Measurements from ENCODE around the gene KRT74.

Gene KRT74

GRCh38 chr12:52573743-52574142, at the start of gene KRT74:
Gene KRT74 (minus strand): TSS chr12:52573843. CDS start chr12:52573777, 66 bp downstream.
- no peak for DNase-seq

- DNase-seq: no peak
Measured at GRCh38 chr12:52622349-52622748, 48.7 kb upstream of the KRT74 start.

GRCh38 chr12:52618866-52619265, 45.2 kb upstream of the KRT74 start:
- no peak for DNase-seq

DNA sequence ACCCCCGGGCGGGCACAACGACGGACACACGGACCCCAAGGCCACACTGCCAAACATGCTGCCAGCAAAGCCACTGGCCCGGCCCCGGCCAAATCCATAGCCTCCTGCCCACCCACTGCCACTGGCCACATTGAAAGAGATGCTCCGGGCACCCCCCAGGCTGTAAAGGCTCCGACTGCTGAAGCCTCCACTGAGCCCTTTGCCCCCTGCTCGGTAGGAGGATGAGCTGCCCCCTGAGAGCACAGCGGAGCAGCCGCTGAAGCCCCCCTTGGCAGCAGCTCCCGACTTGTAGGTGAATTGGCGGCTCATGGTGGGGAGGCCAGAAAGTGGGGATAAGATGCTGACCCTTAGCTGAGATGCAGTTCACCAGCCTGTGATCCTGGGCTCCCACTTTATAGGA, 44.6 kb upstream of the KRT74 start, which contains the start of gene KRT73:
Gene KRT73, minus strand, starts transcription at position 344 of the 400 bp plus-strand sequence. Its CDS starts 35 bp downstream, at position 309.
- DNase-seq: no peak

DNA sequence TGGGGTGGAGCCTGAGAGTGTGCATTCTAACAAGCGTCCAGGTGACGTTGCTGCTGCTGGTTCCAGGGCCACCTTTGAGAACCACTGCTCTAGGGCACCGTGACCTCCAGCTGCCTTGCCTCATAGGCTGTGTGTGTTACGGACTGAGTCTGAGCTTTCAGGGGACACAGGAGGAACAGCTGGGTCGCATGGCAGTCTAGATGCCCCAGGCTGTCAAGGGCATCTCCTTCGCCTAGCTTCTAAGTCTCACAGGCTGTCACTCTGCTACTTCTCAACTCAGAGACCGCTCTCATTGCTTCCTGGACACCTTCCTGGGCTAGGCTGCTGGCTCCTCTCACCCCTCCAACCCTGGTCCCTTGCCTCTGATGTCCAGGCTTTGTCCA, 43.8 kb upstream of the KRT74 start:
- DNase-seq: no peak

GRCh38 chr12:52616680-52617402, 43.2 kb upstream of the KRT74 start:
- DNase-seq: no peak

- DNase-seq: no peak
Measured at GRCh38 chr12:52615912-52616311, 42.3 kb upstream of the KRT74 start.

DNA sequence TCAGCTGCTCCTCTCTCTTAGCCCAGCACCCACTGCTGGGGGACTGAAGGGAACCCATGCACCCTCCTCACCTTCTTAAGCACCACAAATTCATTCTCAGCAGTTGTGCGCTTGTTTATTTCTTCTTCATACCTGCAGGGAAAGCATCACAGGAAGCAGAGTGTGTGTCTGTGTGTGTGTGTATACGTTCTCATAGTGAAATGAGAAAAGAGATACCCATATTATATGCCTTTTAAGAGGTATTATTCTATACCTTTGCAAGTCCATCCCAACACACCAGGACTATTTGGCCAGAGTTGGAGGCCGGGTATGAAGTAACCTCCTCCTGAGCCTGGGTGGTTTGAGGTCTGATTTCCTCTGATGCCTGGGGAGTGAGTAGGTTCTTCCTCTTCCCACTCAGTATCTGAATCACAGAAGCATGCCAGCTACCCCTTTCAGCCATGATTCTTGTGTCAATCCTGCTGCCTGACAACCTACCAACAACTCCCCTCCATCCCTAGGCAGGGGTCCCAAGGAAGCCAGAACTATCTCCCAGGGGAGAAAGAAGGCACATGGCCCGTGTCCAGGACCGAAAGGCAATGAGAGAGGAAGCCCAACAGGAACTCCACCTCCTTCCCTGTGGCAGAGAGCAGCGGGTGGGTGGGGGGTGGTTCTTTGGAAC, 41.7 kb upstream of the KRT74 start:
- peak; percentile 36 for DNase-seq

- DNase-seq: no peak
Measured at GRCh38 chr12:52614381-52615207, 41.0 kb upstream of the KRT74 start.

GRCh38 chr12:52613384-52614030, 39.9 kb upstream of the KRT74 start:
- no peak for DNase-seq

DNA sequence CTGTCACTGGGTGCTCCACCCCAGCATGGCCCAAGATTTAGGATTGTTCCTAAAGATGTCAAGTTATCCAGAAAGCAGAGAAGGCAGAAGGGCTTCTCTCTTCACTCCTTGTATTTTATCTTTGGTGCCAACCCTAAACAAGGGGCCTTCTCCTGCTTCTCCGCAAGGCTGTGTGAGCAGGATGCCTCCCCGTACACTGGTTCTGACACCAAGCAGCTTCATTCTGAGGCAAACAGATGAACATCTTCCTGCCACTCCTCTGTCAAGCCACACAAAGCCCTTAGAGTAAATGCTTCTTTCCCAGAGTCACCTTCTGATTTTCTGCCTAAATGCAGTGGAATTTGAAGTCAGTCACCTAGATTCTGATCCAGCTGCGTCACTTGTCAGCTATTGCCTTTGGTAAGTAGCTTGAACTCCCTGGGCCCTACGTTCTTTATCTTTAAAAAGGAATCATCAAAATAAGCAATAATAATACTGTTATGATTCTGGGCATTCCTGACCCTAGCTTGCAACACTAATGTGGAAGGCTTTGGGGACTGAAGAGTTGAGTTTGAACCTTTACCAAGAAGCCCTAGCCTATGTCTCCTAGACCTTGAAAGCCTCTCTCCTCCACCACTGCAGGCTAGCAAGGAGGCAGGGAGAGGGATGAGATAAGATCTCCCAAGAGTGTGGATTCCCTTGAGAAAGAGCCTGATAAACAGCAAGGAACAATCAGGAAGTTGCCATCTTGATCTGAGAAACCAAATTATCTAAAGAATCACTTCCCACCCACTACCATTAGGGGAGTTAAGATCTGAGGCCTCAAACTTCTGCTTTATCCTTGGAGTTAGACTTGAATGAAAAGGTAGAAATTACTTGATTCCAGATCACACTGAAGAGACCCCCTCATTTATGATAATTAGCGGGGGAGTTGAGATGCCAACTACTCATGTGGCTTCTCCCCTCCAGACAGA, 39.1 kb upstream of the KRT74 start:
- no peak for DNase-seq

GRCh38 chr12:52611080-52611468, 37.4 kb upstream of the KRT74 start:
- DNase-seq: no peak

DNA sequence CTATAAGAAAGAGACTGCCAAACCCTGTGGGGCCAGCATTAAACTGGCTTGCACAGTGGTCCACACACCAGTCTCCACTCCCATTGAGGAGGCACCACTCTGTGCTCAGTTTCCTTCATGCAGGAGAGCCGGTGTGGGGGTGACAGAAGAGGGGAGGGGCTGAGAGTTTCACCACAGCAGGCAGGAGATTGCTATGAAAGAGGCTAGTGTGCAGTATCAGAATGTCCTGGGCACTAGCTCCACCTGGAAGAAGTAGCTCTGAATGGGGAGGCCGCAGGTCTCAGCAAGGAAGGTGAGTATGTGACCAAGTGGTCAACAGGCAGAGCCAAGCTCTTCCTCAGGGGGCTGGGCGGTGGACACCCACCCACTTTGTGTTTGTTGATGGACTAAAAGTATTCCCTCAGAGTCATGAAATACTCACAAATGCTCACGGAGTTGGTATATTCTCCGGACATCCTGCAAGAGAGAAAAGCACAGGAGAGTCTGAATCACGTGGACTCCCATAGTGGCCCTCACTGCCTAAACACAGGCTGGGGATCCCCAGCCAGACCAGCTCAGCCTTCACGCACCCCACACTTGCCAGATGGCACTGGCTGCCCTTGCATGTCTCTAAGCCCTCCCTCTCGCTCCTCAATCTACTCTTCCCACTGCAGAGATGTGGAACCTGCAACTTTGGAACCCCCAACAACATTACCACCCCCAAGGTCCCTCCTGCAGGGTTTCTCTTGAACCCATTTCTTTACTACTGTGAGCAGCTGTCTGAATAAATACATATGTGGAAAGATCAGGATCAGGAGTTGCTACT, 35.4 kb upstream of the KRT74 start:
- peak; percentile 42 for DNase-seq

DNA sequence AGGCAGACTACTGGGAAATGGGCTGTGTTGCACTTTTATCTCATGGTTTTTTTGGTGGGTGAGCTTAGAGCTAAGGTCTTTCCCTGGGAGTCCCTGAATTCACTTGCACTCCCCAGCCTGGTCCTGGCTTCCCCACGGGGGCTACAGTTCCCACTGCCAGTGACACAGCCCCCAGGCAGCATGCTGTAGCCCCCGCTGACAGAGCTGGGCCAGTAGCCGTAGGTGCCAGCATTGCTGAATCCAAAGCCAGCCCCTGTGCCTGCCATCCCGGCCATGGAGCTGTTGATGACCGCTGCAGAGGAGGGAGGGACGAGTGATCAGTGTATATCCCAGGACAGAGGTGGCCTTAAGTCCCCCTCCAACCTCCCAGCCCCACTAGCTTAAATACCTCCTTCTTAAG, 34.5 kb upstream of the KRT74 start:
- DNase-seq: no peak

DNA sequence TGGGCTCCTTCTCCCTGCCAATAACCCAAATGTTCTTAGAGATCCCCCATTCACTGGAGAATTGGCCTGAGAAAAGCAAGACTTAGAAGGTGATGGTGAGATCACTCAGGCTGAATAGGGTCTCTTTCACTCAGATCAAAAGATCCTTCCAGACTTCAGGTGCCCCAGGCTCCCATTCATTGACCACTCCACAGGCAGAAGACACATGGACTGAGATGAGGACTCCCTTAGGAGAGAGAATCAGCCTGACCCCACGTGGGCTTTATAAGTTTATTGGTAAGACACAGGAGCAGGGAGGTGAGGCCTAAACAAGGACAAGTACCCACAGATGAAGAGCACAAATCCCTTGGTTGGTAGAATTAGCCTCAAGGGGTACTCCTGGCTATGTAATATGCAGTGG, 33.7 kb upstream of the KRT74 start:
- no peak for DNase-seq

GRCh38 chr12:52606581-52607218, 33.1 kb upstream of the KRT74 start:
- DNase-seq: no peak

DNA sequence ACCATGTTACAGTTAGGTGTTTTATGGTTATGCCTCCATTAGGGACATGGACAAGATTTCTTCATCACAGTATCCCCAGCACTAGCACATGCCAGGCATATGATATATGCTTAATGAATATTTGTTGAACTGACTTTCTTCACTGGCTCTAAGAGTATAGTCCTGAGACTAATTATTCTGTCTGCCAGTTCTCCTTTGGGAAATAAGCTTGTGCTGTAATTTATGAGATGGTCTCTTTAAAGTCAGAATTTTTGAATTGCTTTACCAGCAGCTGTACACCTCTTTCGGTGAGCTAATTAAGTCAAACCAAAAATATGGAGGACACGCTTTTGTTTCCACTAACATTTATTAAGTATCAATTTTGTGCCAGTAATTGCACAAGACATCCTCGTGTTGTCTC, 32.5 kb upstream of the KRT74 start:
- no peak for DNase-seq

DNA sequence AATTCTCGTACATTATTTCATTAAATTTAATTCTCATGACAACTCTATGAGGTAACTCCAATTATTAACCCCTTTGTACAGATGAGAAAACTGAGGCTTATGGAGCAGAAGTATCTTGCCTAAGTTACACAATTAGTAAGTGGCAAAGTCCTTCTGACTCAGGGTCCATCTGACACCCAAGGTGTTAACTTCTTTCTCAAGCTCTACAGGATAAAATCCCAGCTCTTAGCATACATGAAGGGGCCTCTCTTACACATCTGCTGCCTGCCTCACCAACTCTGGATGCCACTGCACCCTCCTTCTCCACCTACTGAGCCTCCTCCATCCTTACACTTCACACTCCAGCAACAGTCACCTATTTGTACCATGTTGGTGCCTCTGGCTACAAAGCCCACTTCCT, 31.9 kb upstream of the KRT74 start:
- no peak for DNase-seq

- DNase-seq: no peak
Measured at GRCh38 chr12:52604859-52605258, 31.2 kb upstream of the KRT74 start.

DNA sequence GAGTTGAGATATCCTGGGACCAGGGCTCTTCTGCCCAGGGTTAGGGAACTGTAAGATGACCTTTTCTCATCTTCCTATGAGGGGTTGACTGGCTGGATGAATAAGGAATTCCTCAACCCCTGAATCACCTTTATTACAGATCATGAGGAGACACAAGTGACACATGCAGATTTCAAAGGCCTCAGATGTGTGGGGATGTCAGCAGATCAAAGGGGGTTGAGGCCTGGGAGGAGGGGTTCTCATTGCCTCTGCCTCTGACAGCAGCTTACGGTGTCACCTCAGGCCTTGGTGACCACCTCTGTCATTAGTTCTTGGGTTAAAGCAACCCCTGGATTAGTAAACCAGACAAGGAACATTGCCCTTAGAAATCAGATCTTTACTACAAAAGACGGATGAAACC, 29.7 kb upstream of the KRT74 start:
- DNase-seq: peak; percentile 61

- DNase-seq: no peak
Measured at GRCh38 chr12:52602552-52602951, 28.9 kb upstream of the KRT74 start.

All from CD4-positive, alpha-beta T cell treated with Interleukin-6 for 4 hours (primary cell).